A673 (cell line): Measurements from ENCODE around the gene TMEM167A. TPM values are rescaled to one million over a fixed set of nuclear protein-coding genes. Genes with fewer than 3 reads are reported as not detected.

ENCODE experiments used
- BruUV-seq: library from RNA; stranded (reverse); fragments of 400-500 nt; replicated peaks from 2 replicates; lab custom pipeline; 2021; lab: Mats Ljungman, UMichigan
- CTCF ChIA-PET: fragments of 300-600 bp; sonication (Branson Sonifier 250); formaldehyde crosslinking; loops from one replicate; lab custom pipeline; 2022; ENCODE audit warnings: antibody characterized with exemption; lab: Charles Lee
- POLR2A ChIA-PET: fragments of 300-600 bp; sonication (Branson Sonifier 250); formaldehyde crosslinking; loops from one replicate; lab custom pipeline; 2022; ENCODE audit warnings: antibody characterized with exemption; ENCODE audit not compliant: low non-redundant PET; lab: Charles Lee
- DNase-seq: peaks from one replicate; pipeline ENCODE4 v3.0.0-alpha.2; 2015; ENCODE audit warnings: low spot score
- H3K27ac ChIP-seq: fragments of 200-600 bp; sonication (generic); 2 replicates; pipeline ENCODE4 v1.5.1; 2016; ENCODE audit warnings: mixed run types, low read depth, mild to moderate bottlenecking, mixed read lengths, antibody characterized with exemption, low read length; ENCODE audit not compliant: poor library complexity, severe bottlenecking
- H3K27me3 ChIP-seq: fragments of 200-600 bp; sonication (generic); replicated peaks from 2 replicates; pipeline ENCODE4 v1.6.1; 2017; ENCODE audit warnings: mixed run types, low read depth, mild to moderate bottlenecking, mixed read lengths, antibody characterized with exemption, low read length; ENCODE audit not compliant: insufficient read depth, poor library complexity
- H3K36me3 ChIP-seq: fragments of 200-600 bp; sonication (generic); 2 replicates; pipeline ENCODE4 v1.6.1; 2016; ENCODE audit warnings: mixed run types, mild to moderate bottlenecking, mixed read lengths, antibody characterized with exemption, low read length; ENCODE audit not compliant: insufficient read depth, poor library complexity, severe bottlenecking
- H3K4me1 ChIP-seq: fragments of 200-600 bp; sonication (generic); 2 replicates; pipeline ENCODE4 v1.6.1; 2017; ENCODE audit warnings: mixed run types, mild to moderate bottlenecking, mixed read lengths, antibody characterized with exemption, low read length; ENCODE audit not compliant: insufficient read depth, poor library complexity, severe bottlenecking
- H3K4me3 ChIP-seq: fragments of 200-600 bp; sonication (generic); 2 replicates; pipeline ENCODE4 v1.5.1; 2016; ENCODE audit warnings: low read depth, mixed run types, mild to moderate bottlenecking, mixed read lengths, low read length; ENCODE audit not compliant: poor library complexity, severe bottlenecking
- H3K9me3 ChIP-seq: fragments of 200-600 bp; sonication (generic); 2 replicates; pipeline ENCODE4 v1.6.1; 2016; ENCODE audit warnings: mixed run types, low read depth, mild to moderate bottlenecking, mixed read lengths, antibody characterized with exemption, low read length; ENCODE audit not compliant: poor library complexity, severe bottlenecking
- CTCF ChIP-seq: fragments of 300-800, 200-600 bp; sonication (generic); conservative IDR thresholded peaks from 2 replicates; pipeline ENCODE4 v1.5.1; 2017; ENCODE audit warnings: low read depth, mild to moderate bottlenecking, antibody characterized with exemption, low read length, moderate library complexity, mixed read lengths
- EZH2 ChIP-seq: fragments of 200-600 bp; sonication (generic); IDR thresholded peaks from 2 replicates; pipeline ENCODE4 v1.6.1; 2017; ENCODE audit warnings: borderline replicate concordance, low read depth, mild to moderate bottlenecking, mixed read lengths, antibody characterized with exemption, low read length; ENCODE audit not compliant: poor library complexity, severe bottlenecking
- intact Hi-C: fragments of 100-400 bp; cut with micrococcal nuclease; formaldehyde crosslinking; loops from one replicate; pipeline ENCODE4 v1.10.0; 2022; ENCODE audit not compliant: unreplicated experiment
- total RNA-seq: library from RNA; stranded (reverse); gene quantifications from 2 replicates; pipeline ENCODE4 v1.2.3, GENCODE V29; 2021

Gene TMEM167A
- total RNA-seq, 1 experiment from 2014 or later, result 90.5 TPM

- POLR2A ChIA-PET, result no interaction called here
- TF ChIP-seq CTCF (no peak), EZH2 (no peak)
- H3K27ac ChIP-seq, result no peak overlapping the region
- H3K4me3 ChIP-seq, result no peak overlapping the region
- H3K27me3 ChIP-seq, result no peaks in the 10 kb centered on the region
- H3K4me1 ChIP-seq, result no peaks in the 10 kb centered on the region
- intact Hi-C loops, result no loop called here
- no peaks in the 10 kb centered on the region for H3K9me3 ChIP-seq
- no TSS peak for BruUV-seq
- CTCF ChIA-PET, result no interaction called here
- DNase-seq, result no peak
- no peaks in the 10 kb centered on the region for H3K36me3 ChIP-seq
These were observed 65.2 kb downstream of the TMEM167A start for GRCh38 chr5:83011985-83012384.

GRCh38 chr5:83009408-83009807 is 67.8 kb downstream of the TMEM167A start:
- POLR2A ChIA-PET, result interaction anchor here (0.7 kb wide), 1 partner anchor 19 kb away, joined by 3 read pairs; no protein-coding TSS in a partner anchor
- H3K27ac ChIP-seq, result no peak overlapping the region
- H3K9me3 ChIP-seq, result no peaks in the 10 kb centered on the region
- no peaks in the 10 kb centered on the region for H3K36me3 ChIP-seq
- no TSS peak for BruUV-seq
- H3K4me3 ChIP-seq, result no peak overlapping the region
- intact Hi-C loops, result no loop called here
- TF ChIP-seq CTCF (no peak), EZH2 (no peak)
- CTCF ChIA-PET, result no interaction called here
- H3K4me1 ChIP-seq, result no peaks in the 10 kb centered on the region
- no peaks in the 10 kb centered on the region for H3K27me3 ChIP-seq
- DNase-seq, result no peak

- no peak for DNase-seq
- no peaks in the 10 kb centered on the region for H3K9me3 ChIP-seq
- intact Hi-C loops, result no loop called here
- H3K4me3 ChIP-seq, result no peak overlapping the region
- no peaks in the 10 kb centered on the region for H3K36me3 ChIP-seq
- H3K4me1 ChIP-seq, result no peaks in the 10 kb centered on the region
- no peak overlapping the region for H3K27ac ChIP-seq
- POLR2A ChIA-PET, result interaction anchor here (0.6 kb wide), 1 partner anchor 734 kb away, joined by 3 read pairs; no protein-coding TSS in a partner anchor
- no TSS peak for BruUV-seq
- no peak for TF ChIP-seq EZH2
- TF ChIP-seq CTCF, result no peak
- no peaks in the 10 kb centered on the region for H3K27me3 ChIP-seq
- CTCF ChIA-PET, result no interaction called here
These were observed 69.4 kb downstream of the TMEM167A start for GRCh38 chr5:83007755-83008154.
